ENCODE results near the gene HOXB4.

HOXB4 gene

GRCh38 chr17:48564188-48565021 lies 13.7 kb downstream of the HOXB4 start:
- H3K4me3 ChIP-seq (ENCODE audit: low read depth, low read length): peak overlapping the region; percentile 40
- DNase-seq (ENCODE audit: low read depth): no peak

- H3K4me3 ChIP-seq (ENCODE audit: low read depth, low read length): peak overlapping the region; percentile 30
- no peak for DNase-seq (ENCODE audit: low read depth)
These were observed 14.3 kb downstream of the HOXB4 start for GRCh38 chr17:48563867-48564187.

- DNase-seq (ENCODE audit: low read depth): no peak
- peak overlapping the region; percentile 30 for H3K4me3 ChIP-seq (ENCODE audit: low read depth, low read length)
These were observed 14.7 kb downstream of the HOXB4 start for GRCh38 chr17:48563385-48563838.

GRCh38 chr17:48562934-48563333 lies 15.2 kb downstream of the HOXB4 start:
- peak overlapping the region; percentile 30 for H3K4me3 ChIP-seq (ENCODE audit: low read depth, low read length)

GRCh38 chr17:48561884-48562810 lies 16.0 kb downstream of the HOXB4 start:
- no peak for DNase-seq (ENCODE audit: low read depth)
- no peak overlapping the region for H3K4me3 ChIP-seq (ENCODE audit: low read depth, low read length)

More at GRCh38 chr17:48562934-48563333, 15.2 kb downstream of the HOXB4 start:
- no peak for DNase-seq (ENCODE audit: low read depth)

- H3K4me3 ChIP-seq (ENCODE audit: low read depth, low read length): no peak overlapping the region
- no peak for DNase-seq (ENCODE audit: low read depth)
These were observed 18.0 kb downstream of the HOXB4 start for GRCh38 chr17:48559840-48560817.

- no peak overlapping the region for H3K4me3 ChIP-seq (ENCODE audit: low read depth, low read length)
- no peak for DNase-seq (ENCODE audit: low read depth)
These were observed 18.9 kb downstream of the HOXB4 start for GRCh38 chr17:48559122-48559839.

- no peak for DNase-seq (ENCODE audit: low read depth)
- no peak overlapping the region for H3K4me3 ChIP-seq (ENCODE audit: low read depth, low read length)
These were observed 19.4 kb downstream of the HOXB4 start for GRCh38 chr17:48558831-48559121.

GRCh38 chr17:48558057-48558830 lies 19.9 kb downstream of the HOXB4 start:
- DNase-seq (ENCODE audit: low read depth): no peak
- H3K4me3 ChIP-seq (ENCODE audit: low read depth, low read length): no peak overlapping the region

GRCh38 chr17:48556576-48557401 lies 21.4 kb downstream of the HOXB4 start:
- no peak for DNase-seq (ENCODE audit: low read depth)
- no peak overlapping the region for H3K4me3 ChIP-seq (ENCODE audit: low read depth, low read length)

GRCh38 chr17:48556229-48556575 lies 21.9 kb downstream of the HOXB4 start:
- no peak overlapping the region for H3K4me3 ChIP-seq (ENCODE audit: low read depth, low read length)

GRCh38 chr17:48555258-48556228 lies 22.6 kb downstream of the HOXB4 start:
- H3K4me3 ChIP-seq (ENCODE audit: low read depth, low read length): peak overlapping the region; percentile 38
- peak; percentile 74 for DNase-seq (ENCODE audit: low read depth)

More at GRCh38 chr17:48556229-48556575, 21.9 kb downstream of the HOXB4 start:
- DNase-seq (ENCODE audit: low read depth): no peak

- peak overlapping the region; percentile 38 for H3K4me3 ChIP-seq (ENCODE audit: low read depth, low read length)
- DNase-seq (ENCODE audit: low read depth): no peak
These were observed 23.5 kb downstream of the HOXB4 start for GRCh38 chr17:48554412-48555257.

- DNase-seq (ENCODE audit: low read depth): no peak
- no peak overlapping the region for H3K4me3 ChIP-seq (ENCODE audit: low read depth, low read length)
These were observed 24.3 kb downstream of the HOXB4 start for GRCh38 chr17:48553826-48554225.

GRCh38 chr17:48553190-48553547 lies 25.0 kb downstream of the HOXB4 start:
- no peak for DNase-seq (ENCODE audit: low read depth)
- H3K4me3 ChIP-seq (ENCODE audit: low read depth, low read length): no peak overlapping the region
